ENCODE data around the gene ARRDC5.

- TF ChIP-seq EP300 (IDR thresholded peaks at IDR 0.05; ENCODE audit: borderline replicate concordance in 1 of 2, low read depth in 1 of 2, low read length in 1 of 2) = no peak
- no peak for TF ChIP-seq MXI1 (IDR thresholded peaks at IDR 0.05; ENCODE audit: low read depth, low read length)
- no peak for TF ChIP-seq TAF1 (IDR thresholded peaks at IDR 0.05; ENCODE audit: borderline replicate concordance, low read depth, low read length)
- no peak for TF ChIP-seq FOXM1 (IDR thresholded peaks at IDR 0.05; ENCODE audit: low read depth)
- TF ChIP-seq EZH2phosphoT487 (IDR thresholded peaks at IDR 0.05; ENCODE audit: borderline replicate concordance, low read depth) = no peak
- TF ChIP-seq, protein P1, sequence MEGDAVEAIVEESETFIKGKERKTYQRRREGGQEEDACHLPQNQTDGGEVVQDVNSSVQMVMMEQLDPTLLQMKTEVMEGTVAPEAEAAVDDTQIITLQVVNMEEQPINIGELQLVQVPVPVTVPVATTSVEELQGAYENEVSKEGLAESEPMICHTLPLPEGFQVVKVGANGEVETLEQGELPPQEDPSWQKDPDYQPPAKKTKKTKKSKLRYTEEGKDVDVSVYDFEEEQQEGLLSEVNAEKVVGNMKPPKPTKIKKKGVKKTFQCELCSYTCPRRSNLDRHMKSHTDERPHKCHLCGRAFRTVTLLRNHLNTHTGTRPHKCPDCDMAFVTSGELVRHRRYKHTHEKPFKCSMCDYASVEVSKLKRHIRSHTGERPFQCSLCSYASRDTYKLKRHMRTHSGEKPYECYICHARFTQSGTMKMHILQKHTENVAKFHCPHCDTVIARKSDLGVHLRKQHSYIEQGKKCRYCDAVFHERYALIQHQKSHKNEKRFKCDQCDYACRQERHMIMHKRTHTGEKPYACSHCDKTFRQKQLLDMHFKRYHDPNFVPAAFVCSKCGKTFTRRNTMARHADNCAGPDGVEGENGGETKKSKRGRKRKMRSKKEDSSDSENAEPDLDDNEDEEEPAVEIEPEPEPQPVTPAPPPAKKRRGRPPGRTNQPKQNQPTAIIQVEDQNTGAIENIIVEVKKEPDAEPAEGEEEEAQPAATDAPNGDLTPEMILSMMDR (IDR thresholded peaks at IDR 0.05) = no peak
- TF ChIP-seq GABPA (IDR thresholded peaks at IDR 0.05; ENCODE audit: low read depth) = no peak
- TF ChIP-seq SIN3A (IDR thresholded peaks at IDR 0.05; ENCODE audit: borderline replicate concordance, low read depth, low read length) = no peak
These were observed 32.7 kb upstream of the ARRDC5 start for GRCh38 chr19:4935444-4935843.

Data from SK-N-SH (cell line).